NCI-H2029 (cell line): ENCODE data around the gene TUBA3E.
"Not testable (repeated sequence)": the region's sequence is repeated elsewhere in the genome, so short reads cannot be mapped to it uniquely, and the experiment has no call there.

Source experiments
- DNase-seq: peaks from one replicate; lab custom pipeline; 2025; lab: John Stamatoyannopoulos, UW

TUBA3E gene

DNA sequence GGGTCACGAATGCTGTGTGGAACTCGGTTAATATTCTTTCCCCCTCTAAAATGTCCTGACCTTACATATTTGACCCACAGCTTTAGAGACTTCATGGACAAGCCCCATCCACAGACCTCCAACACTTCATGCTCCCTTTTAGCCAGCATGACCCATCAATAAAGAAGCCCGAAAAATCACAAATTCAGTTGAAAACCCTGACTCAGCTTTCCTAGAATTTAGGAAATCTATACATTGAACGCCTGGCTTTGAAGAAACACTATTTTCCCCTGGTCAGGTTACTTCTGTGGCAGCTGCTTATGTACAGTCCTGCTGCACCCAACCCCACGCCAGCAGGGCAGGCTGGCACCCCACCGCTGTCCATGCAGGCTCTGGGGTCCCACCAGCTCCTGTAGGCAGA lies 6.9 kb downstream of the TUBA3E start:
- DNase-seq = not testable (repeated sequence)

DNA sequence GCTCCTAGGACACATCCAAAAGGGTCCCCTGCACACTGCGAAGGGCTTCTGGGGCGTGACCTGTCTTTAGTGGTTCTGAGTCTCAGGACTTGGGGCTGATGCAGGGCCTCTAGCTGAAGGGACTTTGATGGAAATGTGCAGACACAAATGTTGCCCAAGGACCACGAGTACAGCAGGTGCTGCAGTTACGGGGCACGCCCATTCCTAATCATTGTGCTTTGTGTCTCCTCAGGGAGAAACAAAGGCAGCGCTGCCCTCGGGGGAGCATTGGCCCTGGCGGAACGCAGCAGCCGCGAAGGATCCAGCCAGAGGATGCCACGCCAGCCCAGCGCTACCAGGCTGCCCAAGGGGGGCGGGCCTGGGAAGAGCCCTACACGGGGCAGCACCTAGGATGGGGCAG lies 8.0 kb downstream of the TUBA3E start:
- no peak for DNase-seq

DNA sequence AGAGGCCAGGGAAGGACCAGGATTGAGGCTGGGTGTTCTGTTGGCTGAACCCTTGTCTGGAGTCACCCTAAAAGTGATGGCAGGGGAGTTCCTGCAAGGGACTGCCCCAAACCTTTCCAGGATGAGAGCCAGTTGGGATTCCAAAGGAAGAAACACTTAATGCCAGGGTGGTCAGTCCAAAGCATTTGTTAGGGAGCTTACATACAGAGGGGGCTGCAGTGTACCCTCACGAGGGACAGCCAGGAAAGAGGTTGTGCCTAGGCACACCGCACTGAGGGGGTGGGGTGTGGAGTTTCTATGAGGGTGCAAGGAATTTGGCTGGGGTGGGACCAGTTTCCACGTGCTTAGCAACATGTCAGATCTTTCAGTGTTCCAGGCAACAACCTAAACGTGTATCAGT lies 9.3 kb downstream of the TUBA3E start:
- DNase-seq = not testable (repeated sequence)

DNA sequence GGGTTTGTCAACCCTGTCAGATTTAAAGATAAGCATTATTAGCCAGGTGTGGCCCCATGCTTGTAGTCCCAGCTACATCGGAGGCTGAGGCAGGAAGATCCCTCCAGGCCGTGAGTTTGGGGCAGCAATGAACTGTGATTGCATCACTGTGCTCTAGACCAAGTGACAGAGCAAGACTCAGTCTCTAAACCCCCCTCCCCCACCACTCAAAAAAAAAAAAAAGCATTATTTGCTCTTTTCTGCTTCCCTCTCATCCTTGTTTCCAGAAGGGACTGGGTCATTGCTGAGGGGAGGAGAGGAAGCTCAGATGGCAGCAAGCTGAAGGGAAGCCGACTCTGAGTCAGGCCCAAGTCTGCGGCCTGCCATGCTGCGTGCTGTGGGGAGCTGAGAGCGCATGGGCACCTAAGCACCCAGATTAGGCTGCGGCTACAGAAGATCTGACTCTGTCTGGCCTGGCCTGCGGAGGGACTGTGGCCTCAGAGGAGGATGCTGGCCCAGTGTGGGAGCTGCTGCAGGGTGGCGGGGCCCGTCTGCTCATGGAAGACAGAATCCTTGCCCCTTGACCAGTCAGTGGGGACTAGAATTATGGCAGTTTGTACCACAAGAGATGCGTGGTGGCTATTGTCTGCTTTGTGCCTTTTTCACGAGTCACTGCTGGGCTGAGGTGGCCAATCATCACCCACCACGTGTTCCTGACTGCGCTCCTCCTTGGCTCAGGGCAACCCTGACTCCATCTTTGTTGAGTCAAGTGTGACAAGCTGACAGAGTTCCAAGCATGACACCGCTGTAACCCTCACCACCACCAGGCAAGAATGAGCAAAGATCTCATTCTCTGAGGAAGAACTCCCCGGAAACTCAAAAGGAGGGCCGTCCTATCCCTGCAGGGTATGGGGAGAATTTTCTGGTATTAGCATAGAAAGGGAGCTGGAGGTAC lies 10.1 kb downstream of the TUBA3E start:
- not testable (repeated sequence) for DNase-seq

DNA sequence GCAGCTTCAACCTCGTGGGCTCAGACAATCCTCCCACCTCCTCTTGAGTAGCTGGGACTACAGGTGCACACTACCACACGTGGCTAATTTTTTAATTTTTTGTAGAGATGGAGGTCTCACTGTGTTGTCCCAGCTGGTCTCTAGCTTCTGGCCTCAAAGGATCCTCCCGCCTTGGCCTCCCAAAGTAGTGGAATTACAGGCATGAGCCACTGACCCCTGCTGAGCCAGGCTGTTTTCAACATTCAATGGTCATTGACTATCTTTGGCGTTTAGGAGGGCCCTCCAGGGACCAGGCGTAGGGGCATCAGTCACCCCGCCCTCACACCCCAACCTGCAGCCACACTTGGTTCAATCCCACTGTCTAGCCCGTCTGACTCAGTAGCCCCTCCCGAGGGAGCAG lies 11.0 kb downstream of the TUBA3E start:
- DNase-seq = no peak

DNA sequence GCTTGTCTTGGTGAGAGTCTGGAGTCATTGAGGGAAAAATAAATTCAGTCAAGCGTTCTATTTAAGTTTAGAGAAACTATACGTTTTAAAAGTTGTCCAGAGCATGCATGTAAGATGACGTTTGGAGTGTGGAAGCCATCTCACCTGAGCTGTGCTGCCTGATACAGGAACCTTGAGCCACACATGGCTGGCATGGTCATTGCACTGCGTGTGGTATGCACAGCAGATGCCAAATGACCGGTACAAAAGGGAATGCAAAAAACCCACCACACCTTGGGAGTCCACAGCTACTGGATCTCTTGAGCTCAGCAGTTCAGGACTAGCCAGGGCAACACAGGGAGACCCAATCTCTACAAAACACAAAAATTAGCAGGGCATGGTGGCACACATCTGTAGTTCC lies 11.8 kb downstream of the TUBA3E start:
- DNase-seq = no peak

DNA sequence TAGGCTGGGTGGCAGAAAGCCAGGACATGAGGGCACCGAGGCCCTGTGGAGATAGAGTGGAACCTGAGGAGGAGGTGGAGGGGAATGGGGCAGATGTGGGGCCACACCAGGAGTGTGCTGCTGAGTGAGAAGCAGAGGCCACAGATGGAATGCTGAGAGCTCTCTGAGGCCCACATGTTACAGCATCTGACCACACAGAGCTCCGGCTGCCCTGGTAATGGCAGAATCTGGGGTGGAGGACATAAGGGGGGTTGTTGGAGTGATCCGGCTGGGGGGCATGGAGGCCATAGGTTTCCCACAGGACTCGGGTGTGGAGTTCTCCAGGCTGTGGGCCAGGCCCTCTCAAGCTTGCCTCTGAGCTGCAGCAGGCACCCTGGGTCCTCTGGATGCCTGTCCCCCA lies 12.3 kb downstream of the TUBA3E start:
- DNase-seq = no peak

DNA sequence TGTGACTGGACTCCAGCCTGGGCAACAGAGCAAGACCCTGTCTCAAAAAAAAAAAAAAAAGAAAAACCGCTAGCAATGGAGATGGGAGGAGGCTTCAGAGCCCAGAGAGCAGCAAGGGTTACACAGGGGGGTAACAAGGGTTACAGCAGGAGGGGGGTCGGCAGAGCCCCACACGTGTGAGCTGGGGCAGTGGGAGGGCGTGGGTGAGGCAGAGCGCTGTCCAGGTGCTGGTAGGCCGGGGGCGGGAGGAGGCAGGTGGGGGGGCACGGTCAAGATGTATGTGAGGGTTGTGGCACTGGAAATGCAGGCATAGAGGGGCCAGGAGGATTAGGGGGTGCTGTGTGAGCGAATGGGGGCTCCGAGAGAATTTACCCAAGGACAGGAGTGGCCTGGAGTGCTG lies 12.8 kb downstream of the TUBA3E start:
- DNase-seq = no peak

DNA sequence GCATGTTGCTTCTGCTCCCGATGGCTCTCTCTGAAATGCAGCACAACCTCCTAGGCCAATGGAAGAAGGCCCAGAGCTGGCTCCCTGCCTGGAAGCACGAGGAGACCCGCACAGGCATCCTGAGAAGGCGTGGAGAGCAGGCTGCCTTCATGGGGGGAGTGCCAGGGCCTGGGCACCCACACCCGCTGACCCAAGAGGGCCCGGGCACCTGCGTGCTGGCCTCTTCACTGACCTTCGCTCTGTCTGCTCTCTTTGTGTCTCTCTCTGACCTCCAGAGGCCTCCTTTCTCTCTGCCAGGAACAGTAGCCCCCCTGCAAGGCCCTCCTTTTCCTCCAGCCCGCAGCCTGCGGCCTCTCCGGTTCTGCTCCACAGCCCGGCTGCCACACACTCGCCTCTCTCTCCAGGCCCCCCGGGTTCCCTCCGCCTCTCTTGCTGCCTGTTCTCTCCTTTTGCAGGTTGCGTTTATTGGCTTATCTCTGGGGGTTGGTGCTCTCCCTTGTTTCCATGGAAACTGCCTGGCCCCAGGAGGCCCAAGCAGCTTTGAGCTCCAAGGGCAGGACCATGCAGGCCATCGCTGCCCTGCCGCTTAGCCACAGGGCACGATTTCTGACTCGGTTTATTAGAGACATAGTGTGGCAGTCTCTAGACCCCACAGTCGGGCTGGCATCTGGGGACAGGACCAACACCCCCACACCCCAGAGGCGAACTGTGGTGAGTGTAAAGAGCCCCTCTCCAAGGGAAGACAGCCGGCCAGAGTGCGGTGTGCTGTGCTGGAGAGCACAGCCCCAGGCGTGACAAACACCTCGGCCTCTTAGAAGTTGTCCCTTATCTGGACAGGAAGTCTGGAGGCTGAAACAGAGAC lies 14.5 kb downstream of the TUBA3E start:
- no peak for DNase-seq

DNA sequence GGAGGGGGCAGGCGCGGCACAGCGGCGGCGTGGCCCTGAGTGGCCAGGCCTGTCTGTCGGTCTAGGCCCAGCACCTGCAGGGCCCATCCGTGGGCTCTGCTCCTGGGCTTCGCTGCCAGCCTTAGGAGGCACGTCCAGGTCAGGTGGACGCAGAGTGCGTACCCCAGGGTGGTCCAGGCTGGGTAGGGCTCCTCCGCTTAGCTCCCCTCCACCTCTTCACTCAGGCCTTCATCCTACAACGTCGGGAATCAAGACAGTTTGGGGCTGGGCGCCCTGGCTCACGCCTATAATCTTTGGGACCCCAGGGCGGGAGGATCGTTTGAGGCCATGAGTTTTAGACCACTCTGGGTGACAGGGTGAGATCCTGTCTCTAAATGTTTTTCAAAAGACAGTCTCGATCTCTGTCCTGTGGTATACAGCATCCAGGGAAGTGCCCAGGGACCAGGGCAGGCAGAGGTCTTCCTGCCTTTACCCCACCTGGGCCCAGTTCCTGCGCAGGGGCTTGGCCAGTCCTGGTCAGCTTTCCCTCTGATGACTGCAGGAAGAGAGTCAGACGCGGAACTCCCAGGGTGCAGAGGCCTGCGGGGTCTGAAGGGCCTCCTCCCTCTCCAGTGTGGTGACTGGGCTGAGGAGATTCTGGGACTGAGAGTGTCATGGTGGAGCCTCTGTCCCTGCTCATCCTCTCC lies 15.3 kb downstream of the TUBA3E start:
- DNase-seq = not testable (repeated sequence)

DNA sequence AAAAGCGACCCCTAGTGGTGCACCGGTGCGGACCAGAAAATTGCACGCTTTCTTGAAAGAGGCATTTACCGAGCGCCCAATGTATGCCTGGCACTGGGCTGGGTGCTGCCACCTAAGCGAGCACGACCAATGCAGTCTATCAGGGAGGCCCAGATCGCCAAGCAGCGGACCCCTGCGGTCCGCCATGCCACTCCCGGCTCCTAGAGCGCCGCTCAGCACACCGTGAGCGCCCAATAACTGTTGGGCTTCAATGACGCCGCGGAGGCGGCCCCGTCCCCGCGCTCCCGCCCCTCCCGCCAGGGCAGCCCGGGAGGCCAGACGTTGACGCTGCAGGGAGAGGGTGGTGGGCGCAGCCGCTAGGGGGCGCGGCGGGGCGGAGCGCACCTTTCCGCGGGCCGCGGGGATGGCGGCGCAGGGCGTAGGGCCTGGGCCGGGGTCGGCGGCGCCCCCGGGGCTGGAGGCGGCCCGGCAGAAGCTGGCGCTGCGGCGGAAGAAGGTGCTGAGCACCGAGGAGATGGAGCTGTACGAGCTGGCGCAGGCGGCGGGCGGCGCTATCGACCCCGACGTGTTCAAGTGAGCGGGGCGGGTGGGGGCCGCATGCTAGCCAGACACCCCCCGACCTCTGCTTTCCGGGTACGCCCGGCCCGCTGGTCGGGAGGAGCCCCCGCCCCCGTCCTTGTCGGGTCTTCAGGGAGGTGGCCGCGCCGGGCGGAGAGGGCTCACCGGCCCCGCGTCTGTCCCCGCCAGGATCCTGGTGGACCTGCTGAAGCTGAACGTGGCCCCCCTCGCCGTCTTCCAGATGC lies 16.2 kb downstream of the TUBA3E start, which contains the start of gene MZT2B:
TSS of gene MZT2B (plus strand) at position 383 of the 803 bp plus-strand sequence. CDS start at position 404, 21 bp downstream.
- peak; percentile 70 for DNase-seq

DNA sequence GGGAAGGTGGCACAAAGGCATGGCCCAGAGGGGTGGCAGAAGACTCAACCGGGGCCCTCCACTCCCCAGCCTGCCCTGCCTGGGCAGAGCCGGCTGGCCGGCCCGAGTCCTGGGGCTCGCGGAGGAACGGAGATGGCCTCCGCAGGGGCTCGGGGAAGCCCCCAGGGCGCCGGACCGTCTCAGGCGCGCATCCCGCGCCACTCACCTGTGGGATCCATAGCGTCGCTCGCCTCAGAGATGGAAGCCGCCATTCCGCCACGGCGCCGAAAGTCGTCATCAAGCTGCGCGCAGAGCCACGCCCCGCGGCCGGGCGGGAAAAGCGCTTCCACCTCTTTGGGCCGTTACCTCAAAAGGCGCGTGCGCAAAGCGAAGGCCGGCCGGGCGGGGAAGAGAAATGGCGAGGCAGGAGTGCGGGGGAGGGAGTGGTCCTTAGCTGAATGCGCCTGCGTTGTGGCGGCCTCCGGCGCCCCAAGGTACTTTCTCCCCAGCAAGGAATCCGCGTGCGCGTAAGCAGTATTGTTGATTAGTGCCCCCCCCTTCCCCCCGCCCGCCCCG lies 16.8 kb downstream of the TUBA3E start, which contains the start of gene SMPD4:
TSS of gene SMPD4 (minus strand) at position 278 of the 555 bp plus-strand sequence. CDS start 5,010 bp downstream, outside the sequence.
- peak; percentile 91 for DNase-seq

DNA sequence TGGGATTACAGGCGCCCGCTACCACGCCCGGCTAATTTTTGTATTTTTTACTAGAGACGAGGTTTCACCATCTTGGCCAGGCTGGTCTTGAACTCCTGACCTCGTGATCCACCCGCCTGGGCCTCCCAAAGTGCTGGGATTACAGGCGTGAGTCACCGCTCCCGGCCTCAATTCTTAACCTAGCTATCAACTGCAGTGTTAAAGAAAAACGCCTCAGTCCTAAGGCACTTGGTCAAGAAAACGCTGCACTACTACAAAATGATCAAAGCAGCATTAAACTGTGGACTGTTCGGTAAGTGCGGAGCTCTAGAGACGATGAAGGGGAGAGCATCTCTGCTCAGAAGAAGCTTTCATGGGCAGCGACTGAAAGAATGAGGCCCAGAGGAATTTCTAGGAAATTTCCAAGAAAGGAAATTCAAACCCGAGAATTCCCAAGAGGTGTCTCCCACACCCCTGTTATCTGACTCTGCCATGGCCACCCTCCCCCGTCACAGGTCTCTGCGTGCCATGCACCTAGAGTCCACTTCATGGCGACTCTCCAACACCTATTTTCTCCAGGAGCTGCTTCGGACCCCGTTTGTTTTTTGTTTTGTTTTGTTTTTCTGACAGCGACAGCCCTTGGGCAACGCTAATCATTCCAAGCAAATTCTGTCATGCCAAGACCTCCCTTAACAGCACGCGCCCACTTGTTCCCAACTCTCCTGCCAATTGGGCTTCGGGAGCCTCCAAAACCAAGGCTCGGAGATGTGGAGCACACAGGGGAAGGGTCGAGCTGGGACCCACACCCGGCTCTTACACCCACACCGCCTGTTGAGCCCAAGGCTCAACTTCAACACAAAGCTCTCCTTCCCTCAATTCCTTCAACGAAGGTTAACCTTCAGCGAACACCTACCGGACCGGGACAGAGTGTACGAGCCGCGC lies 17.6 kb downstream of the TUBA3E start:
- not testable (repeated sequence) for DNase-seq

DNA sequence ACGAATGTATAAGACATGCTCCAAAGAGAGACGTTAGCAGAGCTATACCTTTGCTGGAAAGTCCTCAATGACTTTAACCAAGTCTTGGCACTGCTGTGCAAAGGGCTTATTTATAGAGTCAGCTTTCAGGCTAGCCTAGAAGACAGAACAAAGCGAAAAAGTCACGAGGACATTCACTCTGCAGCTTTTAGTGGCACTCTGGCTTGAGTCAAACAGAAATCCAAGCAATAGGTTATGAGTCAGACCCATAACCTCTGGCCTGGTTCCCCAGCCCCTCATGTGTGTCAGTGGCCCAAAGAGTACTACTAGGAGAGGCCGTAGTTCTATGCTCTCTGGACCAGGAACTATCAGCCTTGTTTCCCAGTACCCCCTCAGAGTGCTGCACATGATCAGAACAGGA lies 23.4 kb downstream of the TUBA3E start:
- not testable (repeated sequence) for DNase-seq

DNA sequence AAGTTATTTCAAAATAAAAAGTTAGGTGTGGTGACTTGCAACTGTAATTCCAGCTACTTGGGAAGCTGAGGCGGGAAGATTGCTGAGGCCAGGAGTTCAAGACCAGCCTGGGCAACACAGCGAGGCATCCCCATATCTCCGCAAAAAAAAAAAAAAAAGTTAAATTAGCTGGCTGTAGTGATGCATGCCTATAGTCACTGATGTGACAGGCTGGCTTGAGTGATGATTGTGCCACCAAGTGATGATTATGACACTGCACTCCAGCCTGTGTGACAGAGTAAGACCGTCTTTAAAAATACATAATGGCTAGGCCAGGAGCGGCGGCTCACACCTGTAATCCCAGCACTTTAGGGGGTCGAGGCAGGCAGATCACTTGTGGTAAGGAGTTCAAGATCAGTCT lies 28.3 kb downstream of the TUBA3E start:
- DNase-seq = no peak

DNA sequence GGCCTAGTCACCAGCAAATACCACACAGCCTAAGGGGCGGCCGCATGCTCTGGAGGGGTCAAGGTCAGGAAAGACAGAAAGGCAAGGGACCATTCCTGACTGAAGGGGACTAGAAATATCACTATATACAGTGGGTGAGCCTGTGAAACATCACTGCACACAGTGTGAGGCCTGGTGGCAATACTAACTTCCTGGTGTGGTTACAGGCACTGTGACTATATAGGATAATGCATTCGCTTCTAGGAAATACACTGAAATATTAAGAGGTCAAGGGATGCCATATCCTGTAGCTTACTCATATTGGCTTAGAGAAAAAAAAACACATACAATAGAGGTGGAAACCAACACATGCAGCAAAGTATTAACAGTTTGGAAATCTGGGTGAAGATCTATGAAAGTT lies 29.1 kb downstream of the TUBA3E start:
- not testable (repeated sequence) for DNase-seq

DNA sequence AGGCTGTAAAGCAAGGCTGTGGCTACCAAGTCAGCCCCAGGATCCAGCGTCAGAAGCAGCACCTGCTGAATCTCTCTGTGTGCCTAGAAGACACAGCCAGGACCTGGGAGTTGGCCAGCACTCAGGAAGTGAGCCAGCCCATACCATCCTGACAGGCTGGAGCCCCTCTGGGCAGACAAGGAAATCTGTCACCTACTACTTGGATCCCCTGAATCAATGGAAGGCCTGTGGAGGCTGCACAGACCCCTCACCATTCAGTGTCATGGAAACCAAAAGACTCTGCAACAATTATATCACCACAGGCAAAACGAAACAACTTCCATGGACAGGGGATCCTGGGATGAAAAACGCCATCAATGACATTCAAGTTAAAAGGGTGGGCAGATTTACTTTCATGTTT lies 31.6 kb downstream of the TUBA3E start:
- DNase-seq = not testable (repeated sequence)

DNA sequence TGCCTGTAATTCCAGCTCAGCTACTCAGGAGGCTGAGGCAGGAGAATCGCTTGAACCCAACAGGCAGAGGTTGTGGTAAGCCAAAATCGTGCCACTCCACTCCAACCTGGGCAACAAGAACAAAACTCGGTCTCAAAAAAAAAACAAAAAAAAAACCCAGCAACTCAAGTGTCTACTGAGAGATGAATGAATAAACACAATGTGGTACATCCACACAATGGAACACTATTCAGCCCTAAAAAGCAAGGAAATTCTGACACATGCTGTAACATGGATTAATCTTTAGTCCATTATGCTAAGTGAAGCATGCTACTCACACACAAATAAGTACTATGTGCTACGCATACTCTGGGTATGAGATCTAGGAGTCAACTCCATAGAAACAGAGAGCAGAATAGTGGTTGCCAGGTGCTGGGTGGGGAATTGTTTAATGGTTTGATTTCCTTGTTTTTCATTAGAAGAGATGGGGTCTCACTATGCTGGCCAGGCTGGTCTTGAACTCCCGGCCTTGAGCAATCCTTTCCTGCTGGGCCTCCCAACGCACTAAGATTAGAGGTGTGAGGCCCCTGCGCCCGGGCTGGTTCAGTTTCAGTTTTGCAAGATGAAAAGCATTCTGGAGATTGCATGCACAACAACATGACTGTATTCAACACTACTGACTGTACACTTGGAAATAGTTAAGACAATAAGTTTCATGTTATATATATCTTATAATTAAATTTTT lies 32.8 kb downstream of the TUBA3E start:
- no peak for DNase-seq

DNA sequence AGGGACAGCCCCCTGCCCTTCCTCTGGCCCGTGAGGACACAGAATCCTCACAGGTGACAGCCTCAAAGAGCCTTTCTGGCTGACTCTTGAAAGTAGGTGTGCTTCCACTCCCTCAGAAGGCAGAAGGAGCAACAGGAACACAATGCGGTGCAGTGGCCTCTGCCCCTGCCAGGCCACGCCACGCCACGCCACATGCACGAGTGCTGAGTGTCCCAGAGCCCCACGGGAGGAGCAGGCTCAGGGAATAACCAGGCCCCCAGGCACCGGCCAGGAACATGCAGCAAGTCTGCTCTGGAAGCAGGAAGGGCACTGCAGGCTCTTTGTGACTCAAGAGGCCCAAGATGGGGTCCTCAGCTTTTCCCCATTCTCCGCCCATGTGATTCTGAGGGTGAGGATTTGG lies 35.3 kb downstream of the TUBA3E start:
- no peak for DNase-seq
